IMR-90 (cell line): Measurements from ENCODE around the gene ASB7. TPM values are rescaled to one million over a fixed set of nuclear protein-coding genes. Genes with fewer than 3 reads are reported as not detected.

Source experiments
- ATAC-seq: fragments of 200-7000 bp; cut with Tn5 transposase; 2 replicates; pipeline ENCODE4 v1.9.1; 2020; ENCODE audit warnings: low read depth, mild to moderate bottlenecking, moderate library complexity
- BruUV-seq: library from RNA; stranded (reverse); fragments of 400-500 nt; replicated peaks from 2 replicates; lab custom pipeline; 2021; lab: Mats Ljungman, UMichigan
- CTCF ChIA-PET: fragments of 300-600 bp; formaldehyde crosslinking; extraction: SDS; loops from one replicate; lab custom pipeline; 2021; ENCODE audit warnings: antibody characterized with exemption; lab: Yijun Ruan, JAX
- POLR2A ChIA-PET: fragments of 300-600 bp; sonication (Branson Sonifier 250); formaldehyde crosslinking; loops from one replicate; lab custom pipeline; 2022; ENCODE audit warnings: antibody characterized with exemption; ENCODE audit not compliant: unreplicated experiment; lab: Charles Lee
- DNase-seq: peaks from one replicate; pipeline ENCODE4 v3.0.0; 2013
- H2AFZ ChIP-seq: replicated peaks from 2 replicates; pipeline ENCODE3; 2013; ENCODE audit warnings: low read length, mild to moderate bottlenecking; ENCODE audit not compliant: poor library complexity
- H2AK5ac ChIP-seq: 2 replicates; pipeline ENCODE4 v1.6.1; 2013; ENCODE audit warnings: low read depth, low read length, inconsistent platforms
- H2AK9ac ChIP-seq: replicated peaks from 2 replicates; pipeline ENCODE3; 2013; ENCODE audit warnings: mild to moderate bottlenecking, low read depth, low read length, moderate library complexity; ENCODE audit not compliant: poor library complexity
- H2BK120ac ChIP-seq: 2 replicates; pipeline ENCODE4 v1.6.1; 2013; ENCODE audit warnings: low read depth, low read length, inconsistent platforms
- H2BK15ac ChIP-seq: 3 replicates; pipeline ENCODE4 v1.6.1; 2013; ENCODE audit warnings: low read depth, low read length, inconsistent platforms
- H2BK20ac ChIP-seq: 2 replicates; pipeline ENCODE4 v1.6.1; 2013; ENCODE audit warnings: low read depth, mild to moderate bottlenecking, inconsistent platforms, low read length, moderate library complexity
- H2BK5ac ChIP-seq: 2 replicates; pipeline ENCODE4 v1.6.1; 2013; ENCODE audit warnings: mild to moderate bottlenecking, low read depth, low read length, inconsistent platforms; ENCODE audit not compliant: poor library complexity, severe bottlenecking
- H3K14ac ChIP-seq: replicated peaks from 2 replicates; pipeline ENCODE4 v1.6.1; 2013; ENCODE audit warnings: low read depth, low read length, inconsistent platforms
- H3K18ac ChIP-seq: 2 replicates; pipeline ENCODE4 v1.6.1; 2013; ENCODE audit warnings: low read depth, low read length, control low read depth
- H3K23ac ChIP-seq: 2 replicates; pipeline ENCODE4 v1.6.1; 2013; ENCODE audit warnings: low read depth, low read length, inconsistent platforms
- H3K27ac ChIP-seq: 2 replicates; pipeline ENCODE4 v1.5.1; 2013; ENCODE audit warnings: mild to moderate bottlenecking, control low read depth, low read length; ENCODE audit not compliant: insufficient read depth
- H3K27me3 ChIP-seq: 2 replicates; pipeline ENCODE4 v1.6.1; 2013; ENCODE audit warnings: low read length; ENCODE audit not compliant: control insufficient read depth, insufficient read depth
- H3K36me3 ChIP-seq: 2 replicates; pipeline ENCODE4 v1.6.1; 2013; ENCODE audit warnings: low read length, mixed read lengths; ENCODE audit not compliant: control insufficient read depth, insufficient read depth
- H3K4ac ChIP-seq: 2 replicates; pipeline ENCODE4 v1.6.1; 2013; ENCODE audit warnings: low read depth, low read length, inconsistent platforms
- H3K4me1 ChIP-seq: 2 replicates; pipeline ENCODE4 v1.6.1; 2013; ENCODE audit warnings: low read length, mixed read lengths; ENCODE audit not compliant: control insufficient read depth, insufficient read depth
- H3K4me2 ChIP-seq: 2 replicates; pipeline ENCODE4 v1.6.1; 2013; ENCODE audit warnings: low read depth, mild to moderate bottlenecking, control low read depth, low read length, moderate library complexity
- H3K4me3 ChIP-seq: 2 replicates; pipeline ENCODE4 v1.5.1; 2013; ENCODE audit warnings: low read depth, mild to moderate bottlenecking, control low read depth, low read length, moderate library complexity; ENCODE audit not compliant: insufficient read depth
- H3K56ac ChIP-seq: 2 replicates; pipeline ENCODE4 v1.6.1; 2013; ENCODE audit warnings: low read length, inconsistent platforms; ENCODE audit not compliant: insufficient read depth; ENCODE audit errors: extremely low read depth
- H3K79me1 ChIP-seq, 2 experiments: 2 replicates each; pipeline ENCODE4 v1.6.1; 2013; ENCODE audit warnings: low read length in 2 of 2, inconsistent platforms in 1 of 2, low read depth in 1 of 2
- H3K9ac ChIP-seq: 2 replicates; pipeline ENCODE4 v1.6.1; 2013; ENCODE audit warnings: low read depth, low read length, control low read depth
- H3K9me1 ChIP-seq: 2 replicates; pipeline ENCODE4 v1.6.1; 2013; ENCODE audit warnings: low read length, inconsistent platforms; ENCODE audit not compliant: insufficient read depth
- H3K9me3 ChIP-seq: 2 replicates; pipeline ENCODE4 v1.6.1; 2013; ENCODE audit warnings: low read length; ENCODE audit not compliant: control insufficient read depth, insufficient read depth
- H4K20me1 ChIP-seq: 2 replicates; pipeline ENCODE4 v1.6.1; 2013; ENCODE audit warnings: low read length, inconsistent platforms; ENCODE audit not compliant: insufficient read depth
- H4K5ac ChIP-seq: 2 replicates; pipeline ENCODE4 v1.6.1; 2013; ENCODE audit warnings: mild to moderate bottlenecking, low read depth, low read length, control low read depth
- H4K8ac ChIP-seq, 2 experiments: 2 replicates each; pipeline ENCODE4 v1.6.1; 2013; ENCODE audit warnings: low read depth in 2 of 2, low read length in 2 of 2, control low read depth in 1 of 2, inconsistent platforms in 1 of 2
- H4K91ac ChIP-seq: 2 replicates; pipeline ENCODE4 v1.6.1; 2013; ENCODE audit warnings: low read depth, low read length, inconsistent platforms; ENCODE audit not compliant: insufficient read depth
- BHLHE40 ChIP-seq: fragments of 150-350 bp; IDR thresholded peaks from 2 replicates; pipeline ENCODE4 v1.6.1; 2016; ENCODE audit warnings: mild to moderate bottlenecking, low read depth, low read length
- CEBPB ChIP-seq: IDR thresholded peaks from 2 replicates; pipeline ENCODE4 v1.6.1; 2012; ENCODE audit warnings: low read depth, low read length, improper control_type of control experiment
- CHD1 ChIP-seq: IDR thresholded peaks from 2 replicates; pipeline ENCODE4 v1.6.1; 2012; ENCODE audit warnings: low read depth, low read length, improper control_type of control experiment
- CTCF ChIP-seq: conservative IDR thresholded peaks from 2 replicates; pipeline ENCODE4 v1.5.1; 2012; ENCODE audit warnings: mild to moderate bottlenecking, low read depth, low read length, improper control_type of control experiment
- ELK1 ChIP-seq: fragments of 150-350 bp; IDR thresholded peaks from 2 replicates; pipeline ENCODE4 v1.6.1; 2016; ENCODE audit warnings: low read depth, mild to moderate bottlenecking, low read length, moderate library complexity, borderline replicate concordance
- FOS ChIP-seq: fragments of 150-350 bp; IDR thresholded peaks from 2 replicates; pipeline ENCODE4 v1.6.1; 2016; ENCODE audit warnings: low read depth, low read length
- MAFK ChIP-seq: IDR thresholded peaks from 2 replicates; pipeline ENCODE4 v1.6.1; 2012; ENCODE audit warnings: low read depth, low read length, improper control_type of control experiment
- MAZ ChIP-seq: IDR thresholded peaks from 2 replicates; pipeline ENCODE4 v1.6.1; 2012; ENCODE audit warnings: low read depth, mild to moderate bottlenecking, low read length, improper control_type of control experiment, moderate library complexity, borderline replicate concordance
- MXI1 ChIP-seq: IDR thresholded peaks from 2 replicates; pipeline ENCODE4 v1.6.1; 2012; ENCODE audit warnings: low read depth, mild to moderate bottlenecking, low read length, moderate library complexity, borderline replicate concordance
- NFE2L2 ChIP-seq: fragments of 150-350 bp; IDR thresholded peaks from 2 replicates; pipeline ENCODE4 v1.6.1; 2016; ENCODE audit warnings: low read depth, mild to moderate bottlenecking, low read length
- POLR2A ChIP-seq: IDR thresholded peaks from 2 replicates; pipeline ENCODE4 v1.6.1; 2012; ENCODE audit warnings: mild to moderate bottlenecking, low read depth, low read length
- RAD21 ChIP-seq: IDR thresholded peaks from 2 replicates; pipeline ENCODE4 v1.6.1; 2012; ENCODE audit warnings: low read length, improper control_type of control experiment
- RCOR1 ChIP-seq: IDR thresholded peaks from 2 replicates; pipeline ENCODE4 v1.6.1; 2012; ENCODE audit warnings: mild to moderate bottlenecking, low read length, improper control_type of control experiment; ENCODE audit not compliant: insufficient replicate concordance
- RFX5 ChIP-seq: IDR thresholded peaks from 2 replicates; pipeline ENCODE4 v1.8.0; 2012; ENCODE audit warnings: low read depth, mild to moderate bottlenecking, low read length, moderate library complexity
- SMC3 ChIP-seq: fragments of 150-350 bp; IDR thresholded peaks from 2 replicates; pipeline ENCODE4 v1.6.1; 2016; ENCODE audit warnings: low read depth, mild to moderate bottlenecking, antibody characterized with exemption, low read length, moderate library complexity
- USF2 ChIP-seq: fragments of 150-350 bp; IDR thresholded peaks from 2 replicates; pipeline ENCODE4 v1.6.1; 2017; ENCODE audit warnings: mild to moderate bottlenecking, antibody characterized with exemption, low read length, low read depth
- WGBS, 2 experiments: methylation state at CpG; one replicate each; pipeline versions ENCODE4 v1.1.5 to v1.1.7; 2013; ENCODE audit warnings: missing lambda C conversion rate in 2 of 2; ENCODE audit not compliant: insufficient read length in 1 of 2; ENCODE audit errors: extremely low coverage in 2 of 2; 5-methylcytosine and 5-hydroxymethylcytosine counted together
- dilution Hi-C: fragments of 300-500 bp; cut with HindIII; formaldehyde crosslinking; loops from one replicate; pipeline ENCODE4 v1.14.3; 2018; ENCODE audit warnings: low sequenced_read_pairs; ENCODE audit not compliant: unreplicated experiment
- in situ Hi-C: fragments of 300-500 bp; cut with MboI; formaldehyde crosslinking; loops from 3 replicates; pipeline ENCODE4 v1.14.3; 2019; ENCODE audit warnings: low sequenced_read_pairs, inconsistent platforms, mixed read lengths
- intact Hi-C: fragments of 100-400 bp; cut with micrococcal nuclease; formaldehyde crosslinking; loops from 2 replicates; pipeline ENCODE4 v1.10.0; 2022
- polyA plus RNA-seq, 3 experiments: library from polyadenylated mRNA; depleted of rRNA; stranded (reverse); fragments of >200 nt; gene quantifications; 2 replicates each; pipeline ENCODE4 v1.2.3, GENCODE V29; 2012; ENCODE audit warnings: low replicate concordance in 1 of 3
- total RNA-seq: library from RNA; depleted of rRNA; stranded (reverse); fragments of >200 nt; gene quantifications from 2 replicates; pipeline ENCODE4 v1.2.3, GENCODE V29; 2012

ASB7 gene
- total and polyA plus RNA-seq, 2 of the 4 experiments (the other 2 are of a cell fraction), result 7.7 to 16.7 TPM

GRCh38 chr15:100573526-100573925, 28.9 kb upstream of the ASB7 start:
- Histone ChIP-seq H2BK20ac (no peak overlapping the region), H3K4me2 (no peak overlapping the region), H2BK120ac (no peak overlapping the region), H3K9me3 (no peaks in the 10 kb centered on the region), H4K5ac (no peak overlapping the region), H2AK9ac (no peak overlapping the region), H4K8ac (no peak overlapping the region), H2BK5ac (no peak overlapping the region), H3K36me3 (peaks cover 8% of the 10 kb centered on the region), H3K18ac (no peak overlapping the region), H2BK15ac (no peak overlapping the region), H3K9me1 (no peaks in the 10 kb centered on the region), H3K27me3 (no peaks in the 10 kb centered on the region), H4K20me1 (no peaks in the 10 kb centered on the region), H3K4me3 (no peak overlapping the region), H2AFZ (no peak overlapping the region), H4K91ac (no peak overlapping the region), H2AK5ac (no peak overlapping the region), H3K56ac (no peak overlapping the region), H3K9ac (no peak overlapping the region), H3K23ac (no peak overlapping the region), H3K79me1 (no peaks in the 10 kb centered on the region; a peak in 1 of 4 replicates), H3K14ac (no peak overlapping the region), H3K4me1 (0 out of 2 replicates have a peak, but pooled peaks cover 2% of the 10 kb centered on the region), H3K4ac (no peak overlapping the region), H3K27ac (no peak overlapping the region)
- ATAC-seq (no peak), DNase-seq (no peak)
- no TSS peak for BruUV-seq
- in situ Hi-C loops (no loop called here), dilution Hi-C loops (no loop called here), intact Hi-C loops (loop anchor here (2.0 kb wide), 1 partner anchor 645 kb away; no protein-coding TSS in a partner anchor)
- no CpG with 5 or more reads among the region's 4 CpGs for WGBS, 2 experiments
- POLR2A ChIA-PET, result interaction anchor here (0.6 kb wide), 1 partner anchor 21 kb away, joined by 4 read pairs; no protein-coding TSS in a partner anchor
- no peak for TF ChIP-seq POLR2A
- no peak for TF ChIP-seq ELK1
- TF ChIP-seq MXI1, result no peak
- no peak for TF ChIP-seq RAD21
- TF ChIP-seq RCOR1, result no peak
- no peak for TF ChIP-seq MAZ
- no peak for TF ChIP-seq FOS
- no peak for TF ChIP-seq CHD1
- TF ChIP-seq CEBPB, result no peak
- TF ChIP-seq CTCF, result no peak
- TF ChIP-seq NFE2L2, result no peak
- no peak for TF ChIP-seq SMC3
- TF ChIP-seq USF2, result no peak
- no peak for TF ChIP-seq BHLHE40
- no peak for TF ChIP-seq MAFK
- no peak for TF ChIP-seq RFX5
- CTCF ChIA-PET, result interaction anchor here (0.6 to 1.1 kb wide), 3 partner anchors 9 to 316 kb away, joined by 3 to 5 read pairs (median 3); no protein-coding TSS in a partner anchor
